GM19438 (cell line): ENCODE data around the gene UHRF2.
"Not testable (repeated sequence)": the region's sequence is repeated elsewhere in the genome, so short reads cannot be mapped to it uniquely, and the experiment has no call there.

Experiments used
- ATAC-seq: cut with Tn5 transposase; IDR thresholded peaks from one replicate; pipeline ENCODE4 v1.9.1; 2021; ENCODE audit warnings: low read depth; ENCODE audit not compliant: unreplicated experiment

Gene UHRF2, protein sequence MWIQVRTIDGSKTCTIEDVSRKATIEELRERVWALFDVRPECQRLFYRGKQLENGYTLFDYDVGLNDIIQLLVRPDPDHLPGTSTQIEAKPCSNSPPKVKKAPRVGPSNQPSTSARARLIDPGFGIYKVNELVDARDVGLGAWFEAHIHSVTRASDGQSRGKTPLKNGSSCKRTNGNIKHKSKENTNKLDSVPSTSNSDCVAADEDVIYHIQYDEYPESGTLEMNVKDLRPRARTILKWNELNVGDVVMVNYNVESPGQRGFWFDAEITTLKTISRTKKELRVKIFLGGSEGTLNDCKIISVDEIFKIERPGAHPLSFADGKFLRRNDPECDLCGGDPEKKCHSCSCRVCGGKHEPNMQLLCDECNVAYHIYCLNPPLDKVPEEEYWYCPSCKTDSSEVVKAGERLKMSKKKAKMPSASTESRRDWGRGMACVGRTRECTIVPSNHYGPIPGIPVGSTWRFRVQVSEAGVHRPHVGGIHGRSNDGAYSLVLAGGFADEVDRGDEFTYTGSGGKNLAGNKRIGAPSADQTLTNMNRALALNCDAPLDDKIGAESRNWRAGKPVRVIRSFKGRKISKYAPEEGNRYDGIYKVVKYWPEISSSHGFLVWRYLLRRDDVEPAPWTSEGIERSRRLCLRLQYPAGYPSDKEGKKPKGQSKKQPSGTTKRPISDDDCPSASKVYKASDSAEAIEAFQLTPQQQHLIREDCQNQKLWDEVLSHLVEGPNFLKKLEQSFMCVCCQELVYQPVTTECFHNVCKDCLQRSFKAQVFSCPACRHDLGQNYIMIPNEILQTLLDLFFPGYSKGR

DNA sequence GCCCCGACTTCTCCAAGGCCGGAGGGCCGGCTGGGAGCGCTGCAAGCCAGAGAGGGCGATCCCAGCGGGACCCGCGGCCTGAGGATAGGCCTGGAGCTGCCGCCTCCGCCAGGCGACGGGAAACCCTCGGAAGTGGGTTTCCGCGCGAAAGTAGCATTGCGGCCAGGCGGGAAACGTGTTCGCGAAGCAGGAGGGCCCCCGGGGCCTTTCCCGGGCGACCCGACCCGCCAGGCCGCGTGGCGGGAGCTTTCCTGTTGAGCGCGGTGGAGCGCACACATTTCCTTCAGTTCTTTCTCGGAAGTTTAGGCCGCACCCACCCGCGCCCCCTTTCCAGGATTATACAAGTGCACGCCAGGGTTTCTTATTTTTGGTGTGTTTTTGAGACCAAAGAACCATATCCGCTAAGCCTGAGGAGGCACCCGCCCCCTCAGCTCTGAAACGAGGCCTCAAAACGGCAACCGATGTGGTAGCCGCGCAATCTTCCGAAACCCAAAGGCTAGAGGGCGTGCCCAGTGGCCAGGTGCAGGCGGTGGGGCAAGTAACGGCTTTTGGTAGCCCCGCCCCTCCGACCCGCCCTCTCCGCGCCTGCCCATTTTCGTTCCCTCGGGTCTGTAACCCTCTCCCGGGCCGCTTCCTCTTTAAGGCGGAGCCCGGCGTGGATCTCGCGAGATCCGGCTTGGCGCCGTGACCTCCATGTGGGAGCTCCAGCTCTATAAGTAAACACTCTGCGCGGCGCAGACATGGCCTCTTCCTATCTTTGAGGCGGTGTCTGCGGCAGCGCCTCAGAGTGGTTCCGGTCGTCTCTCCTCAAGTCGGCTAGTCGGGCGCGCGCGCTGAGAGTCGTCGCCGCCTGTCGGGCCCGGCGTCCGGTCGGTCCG is at the start of gene UHRF2:
TSS of gene UHRF2 (plus strand) at position 713 of the 878 bp plus-strand sequence. CDS start 292 bp downstream, outside the sequence.
- peak; percentile 74 for ATAC-seq

GRCh38 chr9:6367128-6367890 is 45.7 kb upstream of the UHRF2 start:
- ATAC-seq: no peak

DNA sequence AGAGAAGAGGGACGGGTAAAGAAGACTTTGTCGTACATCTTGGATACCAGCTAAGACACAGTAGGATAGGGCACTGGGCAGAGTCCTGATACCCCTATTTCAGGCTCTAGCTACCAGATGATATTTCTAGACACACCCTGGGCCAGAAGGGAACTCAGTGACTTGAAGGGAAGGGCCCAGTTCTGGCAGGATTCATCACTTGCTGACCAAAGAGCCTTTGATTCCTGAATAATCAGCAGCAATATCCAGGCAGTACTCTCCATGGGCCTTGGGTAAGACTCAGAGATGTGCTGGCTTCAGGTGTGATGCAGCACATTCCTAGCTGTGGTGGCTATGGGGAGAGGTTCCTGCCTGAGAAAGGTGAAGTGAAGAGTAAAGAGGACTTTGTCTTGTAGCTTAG is 44.2 kb upstream of the UHRF2 start:
- ATAC-seq: no peak

DNA sequence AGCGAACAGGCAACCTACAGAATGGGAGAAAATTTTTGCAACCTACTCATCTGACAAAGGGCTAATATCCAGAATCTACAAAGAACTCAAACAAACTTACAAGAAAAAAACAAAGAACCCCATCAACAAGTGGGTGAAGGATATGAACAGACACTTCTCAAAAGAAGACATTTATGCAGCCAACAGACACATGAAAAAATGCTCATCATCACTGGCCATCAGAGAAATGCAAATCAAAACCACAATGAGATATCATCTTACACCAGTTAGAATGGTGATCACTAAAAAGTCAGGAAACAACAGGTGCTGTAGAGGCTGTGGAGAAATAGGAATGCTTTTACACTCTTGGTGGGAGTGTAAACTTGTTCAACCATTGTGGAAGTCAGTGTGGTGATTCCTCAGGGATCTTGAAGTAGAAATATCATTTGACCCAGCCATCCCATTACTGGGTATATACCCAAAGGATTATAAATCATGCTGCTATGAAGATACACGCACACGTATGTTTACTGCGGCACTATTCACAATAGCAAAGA is 31.5 kb upstream of the UHRF2 start:
- ATAC-seq: not testable (repeated sequence)

GRCh38 chr9:6382681-6383080 is 30.3 kb upstream of the UHRF2 start:
- ATAC-seq: no peak

DNA sequence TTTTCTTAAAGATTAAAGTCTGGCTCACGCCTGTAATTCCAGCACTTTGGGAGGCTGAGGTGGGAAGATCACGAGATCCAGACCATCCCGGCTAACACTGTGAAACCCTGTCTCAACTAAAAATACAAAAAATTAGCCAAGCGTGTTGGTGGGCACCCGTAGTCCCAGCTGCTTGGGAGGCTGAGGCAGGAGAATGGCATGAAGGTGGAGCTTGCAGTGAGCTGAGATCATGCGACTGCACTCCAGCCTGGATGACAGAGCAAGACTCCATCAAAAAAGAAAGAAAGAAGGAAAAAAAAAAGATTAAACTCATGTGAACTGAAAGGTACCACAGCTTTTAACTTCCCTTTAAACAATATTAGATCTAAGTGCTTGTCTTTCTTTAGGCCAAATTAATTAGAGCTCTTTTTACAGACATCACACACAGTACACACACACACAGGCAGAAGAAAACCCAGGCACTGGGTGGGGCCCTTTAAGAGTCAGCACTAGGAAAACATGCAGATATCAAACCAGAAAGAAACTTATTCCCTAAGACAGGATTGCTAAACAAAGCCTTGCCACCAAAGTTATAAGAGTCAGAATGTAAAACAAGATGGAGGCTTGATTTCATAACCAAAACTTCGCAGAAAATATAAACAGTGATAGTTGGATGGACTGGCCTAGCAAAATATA is 29.3 kb upstream of the UHRF2 start:
- ATAC-seq: no peak

DNA sequence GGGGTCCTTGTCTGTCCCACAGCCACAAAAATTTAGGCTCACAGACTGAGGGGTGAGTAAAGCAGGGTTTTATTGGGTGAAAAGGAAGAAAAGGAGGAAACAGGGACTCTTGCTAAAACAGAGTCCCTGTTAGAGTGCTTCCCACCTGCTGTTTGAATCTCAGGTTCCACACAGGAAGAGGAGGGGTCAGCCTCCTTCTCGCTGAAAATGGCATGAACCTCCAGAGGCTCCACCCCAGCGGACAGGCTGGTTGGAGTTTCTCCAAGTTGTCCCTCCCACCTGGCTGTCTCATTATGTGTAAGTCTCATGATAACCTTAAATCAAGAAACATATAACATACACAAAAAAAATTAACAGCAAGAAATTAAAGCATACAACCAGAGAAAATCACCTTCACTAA is 28.3 kb upstream of the UHRF2 start:
- no peak for ATAC-seq

- ATAC-seq: no peak
Observed at GRCh38 chr9:6399071-6399470, 13.9 kb upstream of the UHRF2 start.

DNA sequence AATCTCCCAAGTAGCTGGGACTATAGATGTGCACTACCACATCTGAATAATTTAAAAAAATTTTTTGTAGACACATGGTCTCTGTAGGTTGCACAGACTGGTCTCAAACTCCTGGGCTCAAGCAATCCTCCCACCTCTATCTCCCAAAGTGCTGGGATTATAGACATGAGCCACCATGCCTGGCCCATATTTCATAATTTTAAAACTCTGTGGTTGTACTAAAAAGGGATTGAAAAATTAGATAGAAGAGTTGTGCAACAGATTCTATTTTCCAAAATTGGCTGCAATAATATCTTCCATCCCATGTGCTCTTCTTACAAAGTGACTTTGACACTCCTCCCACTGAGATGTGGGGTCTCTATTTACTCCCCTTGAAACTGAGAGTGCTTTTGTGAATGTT is 7.6 kb upstream of the UHRF2 start:
- no peak for ATAC-seq

DNA sequence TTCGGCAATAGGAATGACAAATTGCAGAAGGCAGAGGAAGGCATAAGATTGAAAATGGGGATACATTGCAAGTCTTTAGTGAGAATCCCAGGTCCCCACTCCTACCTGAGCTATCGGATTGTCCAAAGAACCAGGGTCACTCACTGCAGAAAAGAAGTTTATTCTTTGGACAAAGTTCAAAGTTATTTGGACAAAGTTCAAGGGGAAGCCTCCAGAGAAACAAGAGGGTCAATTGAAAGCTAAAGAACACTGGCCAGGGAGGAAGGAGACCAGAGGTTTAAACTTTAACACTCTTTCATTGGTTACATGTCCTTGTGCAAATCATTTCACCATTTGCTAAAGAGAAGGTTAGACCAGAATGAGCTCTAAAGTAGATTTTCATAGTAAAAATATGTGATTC is 5.2 kb upstream of the UHRF2 start:
- ATAC-seq: no peak

GRCh38 chr9:6408320-6408719 is 4.7 kb upstream of the UHRF2 start:
- ATAC-seq: no peak

- no peak for ATAC-seq
Observed at GRCh38 chr9:6409811-6410210, 3.2 kb upstream of the UHRF2 start.

- no peak for ATAC-seq
Observed at GRCh38 chr9:6410633-6411032, 2.4 kb upstream of the UHRF2 start.

- peak; percentile 7 for ATAC-seq
Observed at GRCh38 chr9:6413365-6414246, 607 bp downstream of the UHRF2 start.

GRCh38 chr9:6414247-6414641 is 1.2 kb downstream of the UHRF2 start:
- no peak for ATAC-seq

DNA sequence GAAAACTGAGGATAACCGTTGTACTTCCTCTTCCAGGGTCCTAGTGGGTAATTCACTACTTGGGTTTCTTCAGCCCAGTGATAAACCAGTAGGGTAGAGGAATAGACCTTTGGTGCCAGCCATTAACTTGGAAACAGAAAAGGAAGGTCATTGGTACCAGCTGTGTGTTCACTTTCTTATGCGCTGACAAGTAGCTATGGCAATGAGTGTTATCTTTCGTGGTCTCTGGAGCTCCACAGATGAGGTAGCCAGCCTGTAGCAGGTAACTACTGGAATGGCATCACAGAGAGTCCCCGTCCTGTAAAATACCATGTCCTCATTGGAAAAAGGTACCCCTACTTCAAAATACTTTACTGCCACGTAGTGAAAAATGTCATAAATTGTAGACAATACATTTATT is 2.3 kb downstream of the UHRF2 start:
- ATAC-seq: no peak

DNA sequence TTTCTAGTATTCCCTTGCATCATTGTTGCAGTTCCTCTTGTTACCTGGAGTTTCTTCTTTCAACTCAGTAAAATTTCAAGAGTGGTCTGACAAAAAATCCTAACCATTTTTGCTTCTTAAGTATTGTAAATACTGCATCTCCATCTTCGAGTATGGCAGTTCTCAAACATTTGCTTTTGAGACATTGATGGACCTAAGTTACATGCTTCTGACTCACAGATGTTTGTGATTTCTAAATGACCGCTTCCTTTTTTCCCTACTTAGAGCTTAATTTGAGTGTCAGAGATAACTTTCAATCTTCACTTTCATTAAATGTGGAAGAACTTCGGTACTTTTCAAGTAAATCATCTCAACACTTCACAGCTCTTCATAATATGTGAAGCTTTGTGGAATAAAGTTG is 4.2 kb downstream of the UHRF2 start:
- no peak for ATAC-seq

DNA sequence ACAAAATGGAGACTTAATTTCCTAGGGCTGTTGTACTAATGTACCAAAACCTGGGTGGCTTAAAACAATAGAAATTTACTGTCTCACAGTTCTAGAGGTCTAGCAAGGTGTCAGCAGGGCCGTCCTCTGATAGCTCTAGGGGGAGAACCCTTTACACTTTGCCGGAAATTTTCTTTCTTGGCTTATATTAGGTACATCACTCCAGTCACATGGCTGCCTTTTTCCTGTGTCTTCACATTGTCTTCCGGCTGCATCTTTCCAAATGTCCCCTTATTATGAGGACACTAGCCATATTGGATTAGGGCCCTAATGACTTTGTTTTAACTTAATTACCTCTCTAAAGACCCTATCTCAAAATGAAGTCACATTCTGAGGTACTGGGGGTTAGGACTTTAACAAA is 5.8 kb downstream of the UHRF2 start:
- ATAC-seq: no peak
